PFSK-1 (cell line): ENCODE measurements around the gene KRTAP1-4.

Experiments
- POLR2AphosphoS5 ChIP-seq: IDR thresholded peaks from 2 replicates; pipeline ENCODE4 v1.6.1; 2012; ENCODE audit warnings: low read depth, mild to moderate bottlenecking, control low read depth, low read length, moderate library complexity
- SIN3A ChIP-seq: IDR thresholded peaks from 2 replicates; pipeline ENCODE4 v1.6.1; 2012; ENCODE audit warnings: mild to moderate bottlenecking, low read length, moderate library complexity, borderline replicate concordance; ENCODE audit not compliant: insufficient read depth
- TAF1 ChIP-seq: IDR thresholded peaks from 2 replicates; pipeline ENCODE4 v1.6.1; 2012; ENCODE audit warnings: low read length, control low read depth, borderline replicate concordance; ENCODE audit not compliant: insufficient read depth
- TF ChIP-seq, protein P1 (sequence below), 2 experiments: IDR thresholded peaks; 2 replicates each; pipeline versions ENCODE4 v1.6.1 to v1.8.0; 2011 to 2012; ENCODE audit warnings: low read depth in 2 of 2, low read length in 2 of 2, control low read depth in 1 of 2, inconsistent platforms in 1 of 2, mild to moderate bottlenecking in 1 of 2, moderate library complexity in 1 of 2; ENCODE audit not compliant: insufficient read depth in 1 of 2

DNA sequence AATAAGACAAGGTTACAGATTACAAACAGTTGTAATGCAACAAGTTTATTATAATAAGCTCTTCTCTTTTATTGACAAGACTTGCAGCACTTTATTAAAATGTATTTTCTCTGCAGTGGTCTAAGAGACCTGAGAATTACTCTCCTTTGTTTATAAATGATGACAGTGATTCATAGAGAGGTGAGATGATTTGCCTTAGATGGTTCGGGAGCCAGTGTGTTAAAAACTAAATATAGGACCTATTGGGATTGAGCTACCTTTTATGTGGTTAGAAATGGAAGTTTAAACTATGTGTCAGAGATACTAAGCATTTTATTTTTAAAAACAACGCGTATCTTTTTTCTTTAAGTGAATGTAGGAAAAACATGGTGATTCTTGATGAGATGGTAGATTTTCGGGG, 33.2 kb downstream of the KRTAP1-4 start:
- TF ChIP-seq TAF1 = no peak
- TF ChIP-seq, protein P1, sequence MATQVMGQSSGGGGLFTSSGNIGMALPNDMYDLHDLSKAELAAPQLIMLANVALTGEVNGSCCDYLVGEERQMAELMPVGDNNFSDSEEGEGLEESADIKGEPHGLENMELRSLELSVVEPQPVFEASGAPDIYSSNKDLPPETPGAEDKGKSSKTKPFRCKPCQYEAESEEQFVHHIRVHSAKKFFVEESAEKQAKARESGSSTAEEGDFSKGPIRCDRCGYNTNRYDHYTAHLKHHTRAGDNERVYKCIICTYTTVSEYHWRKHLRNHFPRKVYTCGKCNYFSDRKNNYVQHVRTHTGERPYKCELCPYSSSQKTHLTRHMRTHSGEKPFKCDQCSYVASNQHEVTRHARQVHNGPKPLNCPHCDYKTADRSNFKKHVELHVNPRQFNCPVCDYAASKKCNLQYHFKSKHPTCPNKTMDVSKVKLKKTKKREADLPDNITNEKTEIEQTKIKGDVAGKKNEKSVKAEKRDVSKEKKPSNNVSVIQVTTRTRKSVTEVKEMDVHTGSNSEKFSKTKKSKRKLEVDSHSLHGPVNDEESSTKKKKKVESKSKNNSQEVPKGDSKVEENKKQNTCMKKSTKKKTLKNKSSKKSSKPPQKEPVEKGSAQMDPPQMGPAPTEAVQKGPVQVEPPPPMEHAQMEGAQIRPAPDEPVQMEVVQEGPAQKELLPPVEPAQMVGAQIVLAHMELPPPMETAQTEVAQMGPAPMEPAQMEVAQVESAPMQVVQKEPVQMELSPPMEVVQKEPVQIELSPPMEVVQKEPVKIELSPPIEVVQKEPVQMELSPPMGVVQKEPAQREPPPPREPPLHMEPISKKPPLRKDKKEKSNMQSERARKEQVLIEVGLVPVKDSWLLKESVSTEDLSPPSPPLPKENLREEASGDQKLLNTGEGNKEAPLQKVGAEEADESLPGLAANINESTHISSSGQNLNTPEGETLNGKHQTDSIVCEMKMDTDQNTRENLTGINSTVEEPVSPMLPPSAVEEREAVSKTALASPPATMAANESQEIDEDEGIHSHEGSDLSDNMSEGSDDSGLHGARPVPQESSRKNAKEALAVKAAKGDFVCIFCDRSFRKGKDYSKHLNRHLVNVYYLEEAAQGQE (IDR thresholded peaks at IDR 0.05; ENCODE audit: insufficient read depth in 1 of 2, low read depth in 2 of 2, low read length in 2 of 2) = no peak
- TF ChIP-seq POLR2AphosphoS5 = no peak
- no peak for TF ChIP-seq SIN3A
